GM06990 (cell line): ENCODE results near the gene CLEC5A.

Experiments used
- DNase-seq: peaks from one replicate; pipeline ENCODE4 v3.0.0-alpha.2; 2011; ENCODE audit not compliant: insufficient read length; ENCODE audit errors: extremely low read depth
- H3K27me3 ChIP-seq: replicated peaks from 2 replicates; pipeline ENCODE4 v1.6.0; 2011; ENCODE audit warnings: low read length; ENCODE audit not compliant: control insufficient read depth, insufficient read depth
- H3K36me3 ChIP-seq: 2 replicates; pipeline ENCODE4 v1.5.1; 2011; ENCODE audit warnings: low read length; ENCODE audit not compliant: control insufficient read depth, insufficient read depth
- H3K4me3 ChIP-seq: replicated peaks from 2 replicates; pipeline ENCODE4 v1.5.1; 2011; ENCODE audit warnings: low read depth, mild to moderate bottlenecking, control low read depth, low read length
- TF ChIP-seq, protein P1 (sequence below): IDR thresholded peaks from 2 replicates; pipeline ENCODE4 v1.5.1; 2011; ENCODE audit warnings: low read length, control low read depth, mild to moderate bottlenecking, inconsistent platforms; ENCODE audit not compliant: insufficient read depth, poor library complexity, severe bottlenecking

CLEC5A gene

GRCh38 chr7:141976524-141977245 is 29.9 kb upstream of the CLEC5A start:
- no peaks in the 10 kb centered on the region for H3K36me3 ChIP-seq
- TF ChIP-seq, protein P1, sequence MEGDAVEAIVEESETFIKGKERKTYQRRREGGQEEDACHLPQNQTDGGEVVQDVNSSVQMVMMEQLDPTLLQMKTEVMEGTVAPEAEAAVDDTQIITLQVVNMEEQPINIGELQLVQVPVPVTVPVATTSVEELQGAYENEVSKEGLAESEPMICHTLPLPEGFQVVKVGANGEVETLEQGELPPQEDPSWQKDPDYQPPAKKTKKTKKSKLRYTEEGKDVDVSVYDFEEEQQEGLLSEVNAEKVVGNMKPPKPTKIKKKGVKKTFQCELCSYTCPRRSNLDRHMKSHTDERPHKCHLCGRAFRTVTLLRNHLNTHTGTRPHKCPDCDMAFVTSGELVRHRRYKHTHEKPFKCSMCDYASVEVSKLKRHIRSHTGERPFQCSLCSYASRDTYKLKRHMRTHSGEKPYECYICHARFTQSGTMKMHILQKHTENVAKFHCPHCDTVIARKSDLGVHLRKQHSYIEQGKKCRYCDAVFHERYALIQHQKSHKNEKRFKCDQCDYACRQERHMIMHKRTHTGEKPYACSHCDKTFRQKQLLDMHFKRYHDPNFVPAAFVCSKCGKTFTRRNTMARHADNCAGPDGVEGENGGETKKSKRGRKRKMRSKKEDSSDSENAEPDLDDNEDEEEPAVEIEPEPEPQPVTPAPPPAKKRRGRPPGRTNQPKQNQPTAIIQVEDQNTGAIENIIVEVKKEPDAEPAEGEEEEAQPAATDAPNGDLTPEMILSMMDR: no peak

GRCh38 chr7:141975806-141976523 is 29.2 kb upstream of the CLEC5A start:
- Histone ChIP-seq H3K36me3 (no peaks in the 10 kb centered on the region), H3K4me3 (peak overlapping the region; percentile 53), H3K27me3 (no peaks in the 10 kb centered on the region)
- TF ChIP-seq, protein P1: peak; percentile 96
- peak; percentile 48 for DNase-seq

More at GRCh38 chr7:141976524-141977245, 29.9 kb upstream of the CLEC5A start:
- Histone ChIP-seq H3K27me3 (no peaks in the 10 kb centered on the region), H3K4me3 (no peak overlapping the region; the same call in 1 of the 2 replicates)
- DNase-seq: no peak

- no peak for DNase-seq
- no peaks in the 10 kb centered on the region for H3K27me3 ChIP-seq
- H3K4me3 ChIP-seq: no peak overlapping the region
- no peaks in the 10 kb centered on the region for H3K36me3 ChIP-seq
- TF ChIP-seq, protein P1: peak; percentile 44
These were observed 28.1 kb upstream of the CLEC5A start for GRCh38 chr7:141974831-141975230.

GRCh38 chr7:141973673-141974072 is 26.9 kb upstream of the CLEC5A start, which contains the start of gene TAS2R38:
TAS2R38 (minus strand) TSS chr7:141973773; CDS start chr7:141973689, 84 bp downstream.
- no peaks in the 10 kb centered on the region for H3K36me3 ChIP-seq
- H3K4me3 ChIP-seq: no peak within 1 kb of the TSS
- DNase-seq: no peak
- TF ChIP-seq, protein P1: no peak
- no peaks in the 10 kb centered on the region for H3K27me3 ChIP-seq

GRCh38 chr7:141960687-141961422 is 14.1 kb upstream of the CLEC5A start:
- DNase-seq: peak; percentile 8
- Histone ChIP-seq H3K4me3 (no peak overlapping the region), H3K36me3 (no peaks in the 10 kb centered on the region), H3K27me3 (no peaks in the 10 kb centered on the region)
- TF ChIP-seq, protein P1: no peak
